HG02884 (cell line): Measurements from ENCODE around the gene THOC6.

Experiments
- ATAC-seq: cut with Tn5 transposase; IDR thresholded peaks from one replicate; pipeline ENCODE4 v1.9.1; 2021; ENCODE audit warnings: mild to moderate bottlenecking, moderate library complexity; ENCODE audit not compliant: unreplicated experiment

THOC6 gene

DNA sequence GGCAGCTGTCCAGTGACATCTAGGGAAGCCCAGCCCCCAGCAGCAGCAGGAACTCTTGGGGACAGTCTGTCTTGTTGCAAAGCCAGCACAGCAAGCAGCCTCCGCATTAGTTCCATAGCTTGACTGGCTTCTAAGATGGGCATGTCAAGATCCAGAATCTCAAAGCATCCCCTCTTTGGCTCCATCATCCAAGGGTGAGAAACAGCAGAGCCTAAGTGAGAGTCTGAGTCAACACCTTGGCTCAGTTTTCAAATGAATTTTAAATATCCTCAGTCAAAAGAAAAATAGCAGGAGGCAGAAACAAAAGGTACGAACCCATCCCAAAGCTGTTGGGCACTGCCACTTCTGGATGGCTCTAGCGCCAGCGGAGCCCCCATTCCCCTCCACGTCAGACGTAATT is 8.9 kb upstream of the THOC6 start:
- no peak for ATAC-seq

DNA sequence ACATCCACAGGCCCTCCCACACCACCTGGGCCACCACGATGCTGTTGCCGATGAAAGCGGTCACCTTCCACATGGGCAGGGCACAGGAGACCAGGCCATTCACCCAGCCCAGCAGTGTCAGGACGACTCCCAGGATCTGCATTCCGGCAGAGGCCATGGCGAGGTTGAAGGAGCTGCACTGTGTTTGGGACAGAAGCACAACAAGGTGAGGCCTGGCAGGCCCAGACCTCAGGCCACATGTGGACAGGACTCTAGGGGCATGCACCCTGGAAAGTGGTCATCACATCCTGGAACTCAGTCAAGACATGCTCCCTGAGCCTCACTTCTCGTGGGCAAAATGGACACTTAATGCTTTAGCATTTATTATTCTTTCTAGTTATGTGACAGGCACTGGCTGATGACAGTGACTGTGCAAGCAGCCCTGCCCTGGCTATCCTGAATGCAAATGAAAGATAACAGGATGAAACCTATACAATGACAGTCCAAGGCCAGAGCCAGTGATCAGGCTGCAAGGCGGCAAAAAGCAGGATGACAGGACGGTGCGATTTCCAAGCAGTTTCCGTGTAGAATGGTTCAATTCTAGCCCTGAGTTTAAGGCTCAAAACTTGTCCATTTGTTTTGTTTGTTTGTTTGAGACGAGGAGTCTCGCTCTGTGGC is 7.8 kb upstream of the THOC6 start:
- no peak for ATAC-seq

DNA sequence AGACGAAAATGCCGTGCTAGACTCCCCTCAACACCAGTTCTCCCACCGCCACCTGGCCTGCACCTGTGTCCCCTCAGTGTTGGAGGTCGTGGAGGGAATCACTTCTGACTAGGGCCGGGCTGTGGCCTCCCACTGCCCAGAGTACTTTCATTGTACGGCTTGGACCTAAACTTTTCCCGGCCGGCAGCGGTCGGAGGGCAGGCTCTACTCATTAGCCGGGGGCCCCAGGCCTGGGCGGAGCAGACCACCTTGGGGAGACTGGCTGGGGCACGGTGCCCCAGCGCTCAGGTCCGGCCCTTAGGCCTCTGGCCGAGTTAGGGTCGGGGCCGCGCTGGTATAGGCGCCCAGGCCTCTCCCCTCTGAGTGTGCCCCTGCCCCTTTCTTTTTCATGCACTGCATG is 6.5 kb upstream of the THOC6 start:
- no peak for ATAC-seq

DNA sequence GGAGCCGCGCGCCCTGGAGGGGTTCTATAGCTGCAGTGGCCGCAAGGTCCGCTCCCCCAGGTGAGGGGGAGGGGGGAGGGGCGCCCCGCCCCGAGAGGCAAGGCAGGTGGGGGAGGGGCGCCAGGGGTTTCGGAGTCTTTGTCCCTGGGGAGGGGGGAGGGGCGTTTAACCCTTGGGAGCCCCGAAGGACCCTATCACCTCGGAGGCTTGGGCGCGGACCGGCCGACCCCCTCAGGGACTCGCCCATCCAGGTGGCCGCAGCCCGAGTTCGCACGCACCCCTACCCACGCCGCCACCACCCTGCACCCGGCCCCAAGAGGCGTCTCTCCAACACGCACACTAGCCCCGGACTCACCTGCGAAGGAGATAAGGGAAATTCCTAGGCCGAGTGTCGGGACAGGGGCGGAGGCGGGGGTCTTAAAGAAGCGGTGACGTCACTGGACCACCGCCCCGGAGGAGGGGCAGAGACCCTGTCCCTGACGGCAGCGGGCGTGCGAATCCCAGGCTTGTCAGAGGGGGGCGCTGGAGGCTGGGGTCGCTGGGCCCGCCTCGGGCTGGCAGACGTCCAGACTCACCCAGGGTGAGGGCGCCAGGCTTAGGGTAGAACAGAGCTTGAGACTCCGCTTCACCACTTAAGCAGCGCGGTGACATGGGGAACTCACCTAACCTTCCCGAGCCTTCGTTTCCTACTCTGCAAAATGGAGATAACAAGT is 5.9 kb upstream of the THOC6 start, which contains the start of gene CLDN6:
TSS of gene CLDN6 (minus strand) at position 390 of the 713 bp plus-strand sequence. CDS start 2,162 bp downstream, outside the sequence.
- no peak for ATAC-seq

DNA sequence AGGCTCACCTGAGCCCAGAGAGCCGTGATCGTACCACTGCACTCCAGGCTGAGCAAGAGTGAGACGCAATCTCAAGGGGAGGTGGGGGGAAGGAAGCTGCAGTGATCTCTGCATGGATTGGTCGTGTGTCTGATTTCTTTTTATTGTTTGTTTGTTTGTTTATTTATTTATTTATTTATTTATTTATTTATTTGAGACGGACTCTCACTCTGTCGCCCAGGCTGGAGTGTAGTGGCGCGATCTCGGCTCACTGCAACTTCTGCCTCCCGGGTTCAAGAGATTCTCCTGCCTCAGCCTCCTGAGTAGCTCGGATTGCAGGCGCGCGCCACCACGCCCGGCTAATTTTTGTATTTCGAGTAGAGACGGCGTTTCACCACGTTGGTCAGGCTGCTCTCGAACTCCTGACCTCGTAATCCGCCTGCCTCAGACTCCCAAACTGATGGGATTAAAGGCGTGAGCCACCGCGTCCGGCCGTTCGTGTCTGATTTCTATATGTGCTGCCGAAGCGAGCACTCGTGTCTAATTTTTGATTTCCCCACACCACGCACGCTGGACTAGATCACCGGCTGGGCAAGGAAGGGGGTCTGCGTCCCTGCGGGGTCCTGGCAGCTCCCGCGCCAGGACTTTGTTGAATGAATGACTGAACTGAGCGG is 4.1 kb upstream of the THOC6 start:
- ATAC-seq = no peak

DNA sequence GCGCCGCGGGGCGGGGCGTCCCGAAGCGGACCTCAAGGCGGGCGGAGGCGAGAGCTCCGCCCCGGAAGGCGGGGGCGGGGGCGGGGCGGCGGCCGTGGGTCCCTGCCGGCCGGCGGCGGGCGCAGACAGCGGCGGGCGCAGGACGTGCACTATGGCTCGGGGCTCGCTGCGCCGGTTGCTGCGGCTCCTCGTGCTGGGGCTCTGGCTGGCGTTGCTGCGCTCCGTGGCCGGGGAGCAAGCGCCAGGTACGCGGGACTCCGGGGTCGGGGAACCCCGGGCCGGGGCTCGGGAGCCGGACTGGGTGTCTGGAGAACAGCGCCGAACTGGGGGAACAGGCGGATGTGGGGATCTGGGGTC is 3.6 kb upstream of the THOC6 start, which contains the start of gene TNFRSF12A:
TSS of gene TNFRSF12A (plus strand) at position 122 of the 357 bp plus-strand sequence. CDS start at position 152, 30 bp downstream.
- ATAC-seq = no peak

DNA sequence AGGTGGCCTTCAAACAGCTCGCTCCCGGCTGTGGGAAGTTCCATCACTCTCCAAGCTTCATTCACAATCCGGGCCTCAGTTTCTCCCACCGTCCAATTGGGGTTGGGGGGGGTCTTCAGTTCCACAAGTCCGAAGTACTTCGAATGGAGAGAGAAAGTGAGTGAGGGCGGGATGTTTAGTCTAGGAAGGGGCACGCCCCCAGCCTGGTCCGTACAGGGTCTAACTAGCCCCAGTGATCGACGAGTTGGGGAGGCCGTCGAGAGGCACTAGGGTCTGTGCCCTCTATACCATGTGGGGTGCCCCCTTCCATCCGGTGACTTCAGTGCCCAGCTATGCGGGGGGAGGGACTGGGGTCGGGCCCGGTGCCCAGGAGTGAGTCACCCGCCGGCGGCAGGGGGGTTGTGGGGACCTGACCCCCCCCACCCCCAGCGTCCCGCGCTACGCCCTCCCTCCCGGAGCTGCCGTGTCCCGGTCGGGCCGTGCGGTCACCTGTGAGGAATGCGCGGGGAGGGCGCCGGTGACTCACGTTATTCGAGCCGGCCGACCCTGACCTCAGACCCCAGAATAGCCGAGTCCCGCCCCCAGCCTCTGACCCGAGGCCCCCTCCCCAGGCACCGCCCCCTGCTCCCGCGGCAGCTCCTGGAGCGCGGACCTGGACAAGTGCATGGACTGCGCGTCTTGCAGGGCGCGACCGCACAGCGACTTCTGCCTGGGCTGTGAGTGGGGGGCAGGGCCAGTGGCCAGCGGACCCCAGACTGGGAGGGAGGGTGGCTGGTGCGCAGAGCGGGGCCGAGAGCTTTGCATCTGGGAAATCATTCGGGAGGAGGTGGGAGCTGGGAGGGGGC is 3.0 kb upstream of the THOC6 start:
- no peak for ATAC-seq

DNA sequence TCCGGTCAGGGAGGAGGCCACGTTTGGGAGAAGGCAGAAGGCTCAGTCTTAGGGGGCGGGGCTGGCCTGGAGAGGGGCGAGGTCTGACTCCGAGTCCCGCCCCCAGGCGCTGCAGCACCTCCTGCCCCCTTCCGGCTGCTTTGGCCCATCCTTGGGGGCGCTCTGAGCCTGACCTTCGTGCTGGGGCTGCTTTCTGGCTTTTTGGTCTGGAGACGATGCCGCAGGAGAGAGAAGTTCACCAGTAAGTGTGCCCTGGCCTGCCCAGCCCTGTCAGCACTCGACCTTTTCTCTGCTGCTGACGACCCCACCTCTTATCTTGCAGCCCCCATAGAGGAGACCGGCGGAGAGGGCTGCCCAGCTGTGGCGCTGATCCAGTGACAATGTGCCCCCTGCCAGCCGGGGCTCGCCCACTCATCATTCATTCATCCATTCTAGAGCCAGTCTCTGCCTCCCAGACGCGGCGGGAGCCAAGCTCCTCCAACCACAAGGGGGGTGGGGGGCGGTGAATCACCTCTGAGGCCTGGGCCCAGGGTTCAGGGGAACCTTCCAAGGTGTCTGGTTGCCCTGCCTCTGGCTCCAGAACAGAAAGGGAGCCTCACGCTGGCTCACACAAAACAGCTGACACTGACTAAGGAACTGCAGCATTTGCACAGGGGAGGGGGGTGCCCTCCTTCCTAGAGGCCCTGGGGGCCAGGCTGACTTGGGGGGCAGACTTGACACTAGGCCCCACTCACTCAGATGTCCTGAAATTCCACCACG is 2.2 kb upstream of the THOC6 start:
- no peak for ATAC-seq

DNA sequence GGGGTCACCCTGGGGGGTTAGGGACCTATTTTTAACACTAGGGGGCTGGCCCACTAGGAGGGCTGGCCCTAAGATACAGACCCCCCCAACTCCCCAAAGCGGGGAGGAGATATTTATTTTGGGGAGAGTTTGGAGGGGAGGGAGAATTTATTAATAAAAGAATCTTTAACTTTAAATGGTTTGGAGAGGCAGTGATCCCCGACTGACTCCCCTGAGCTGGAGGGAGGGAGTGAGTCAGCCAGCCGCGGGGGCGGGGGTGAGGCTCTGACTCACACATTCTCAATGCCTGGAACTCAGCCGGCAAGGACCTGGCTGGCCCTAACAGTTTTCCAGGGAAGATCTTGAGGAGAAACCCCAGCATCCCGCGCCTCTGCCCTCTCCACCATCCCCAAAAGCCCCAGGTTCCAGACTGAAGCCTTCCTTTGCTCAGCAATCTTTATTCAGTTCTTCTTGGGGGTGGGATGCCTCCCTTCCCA is 1.6 kb upstream of the THOC6 start:
- ATAC-seq = no peak

DNA sequence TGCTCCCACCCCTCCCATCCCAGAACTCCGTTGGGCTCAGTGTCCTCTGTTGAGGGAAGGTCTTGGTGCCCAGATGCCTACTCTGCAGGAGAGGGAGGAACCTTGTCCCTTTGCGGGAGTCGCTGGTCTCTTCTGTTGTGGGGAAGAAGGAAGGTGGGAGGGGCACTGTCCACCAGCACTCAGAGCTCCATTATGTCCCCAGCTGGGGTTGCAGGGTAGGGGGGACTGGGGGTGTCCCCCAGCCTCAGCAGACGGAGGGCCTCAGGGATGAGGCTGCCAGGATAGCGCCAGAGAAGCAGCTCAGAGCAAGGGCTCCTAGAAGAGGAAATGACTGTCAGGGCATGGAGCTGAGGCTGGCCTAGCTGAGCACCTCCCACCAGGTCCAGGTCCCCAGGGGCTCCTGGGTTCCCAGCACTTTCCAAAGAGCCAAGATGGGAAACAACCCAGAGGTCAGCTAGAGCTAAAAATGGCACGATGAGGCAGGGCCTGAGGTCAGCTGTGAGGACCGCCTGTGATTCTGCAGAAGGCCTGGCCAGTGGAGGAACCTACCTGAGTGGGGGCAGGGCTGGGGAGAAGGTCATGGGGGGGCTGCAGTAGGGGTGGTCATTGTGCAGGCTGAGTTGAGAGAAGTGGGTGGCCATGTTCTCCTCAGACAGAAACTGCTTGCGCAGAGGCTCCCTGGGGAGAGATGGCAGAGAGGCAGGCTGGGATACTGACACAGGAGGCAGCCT is 986 bp upstream of the THOC6 start:
- ATAC-seq = no peak

DNA sequence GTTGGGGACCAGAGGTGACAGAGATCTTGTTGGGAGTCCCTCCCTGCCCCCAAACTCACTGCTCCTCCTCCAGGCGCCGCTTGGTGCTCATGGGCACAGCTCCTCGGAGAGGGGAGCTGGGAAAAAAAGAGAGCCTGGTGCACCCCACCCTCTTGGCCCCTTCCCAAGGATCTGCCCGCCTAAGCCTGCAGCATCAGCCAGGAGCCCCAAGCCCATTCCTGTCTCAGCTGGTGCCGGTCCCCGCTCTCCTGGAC is 493 bp upstream of the THOC6 start:
- no peak for ATAC-seq

DNA sequence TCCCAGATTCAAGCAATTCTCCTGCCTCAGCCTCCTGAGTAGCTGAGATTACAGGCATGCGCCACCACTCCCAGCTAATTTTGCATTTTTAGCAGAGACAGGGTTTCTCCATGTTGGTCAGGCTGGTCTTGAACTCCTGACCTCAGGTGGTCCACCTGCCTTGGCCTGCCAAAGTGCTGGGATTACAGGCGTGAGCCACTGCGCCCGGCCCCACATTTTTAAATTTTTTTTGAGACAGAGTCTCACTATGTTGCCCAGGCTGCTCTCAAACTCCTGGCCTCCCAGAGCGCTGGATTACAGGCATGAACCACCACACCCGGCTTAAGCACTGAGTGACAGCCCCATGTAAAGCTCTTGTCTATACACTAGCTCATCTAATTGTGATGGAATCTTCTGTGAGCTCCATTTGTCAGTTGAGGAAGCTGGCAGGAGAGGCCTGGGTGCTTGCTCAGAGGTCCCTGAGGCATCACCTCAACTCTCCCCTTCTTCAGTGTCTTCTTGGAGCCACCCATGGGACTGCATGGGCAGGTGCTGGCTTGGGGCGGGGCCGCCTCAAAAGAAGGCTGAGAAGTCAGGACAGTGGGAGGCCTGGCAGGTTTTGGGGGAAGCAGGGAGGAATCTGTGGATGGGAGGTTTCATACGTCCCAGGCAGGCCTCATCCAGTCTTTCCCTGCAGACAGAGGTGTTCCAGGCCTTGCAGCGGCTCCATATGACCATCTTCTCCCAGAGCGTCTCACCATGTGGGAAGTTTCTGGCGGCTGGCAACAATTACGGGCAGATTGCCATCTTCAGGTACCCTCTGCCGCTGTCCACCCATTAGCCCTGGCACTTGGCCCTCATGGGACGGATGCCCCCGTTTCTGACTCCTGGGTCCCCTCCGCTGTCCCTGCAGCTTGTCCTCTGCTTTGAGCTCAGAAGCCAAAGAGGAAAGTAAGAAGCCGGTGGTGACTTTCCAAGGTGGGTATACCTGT is 1.5 kb downstream of the THOC6 start:
- no peak for ATAC-seq

DNA sequence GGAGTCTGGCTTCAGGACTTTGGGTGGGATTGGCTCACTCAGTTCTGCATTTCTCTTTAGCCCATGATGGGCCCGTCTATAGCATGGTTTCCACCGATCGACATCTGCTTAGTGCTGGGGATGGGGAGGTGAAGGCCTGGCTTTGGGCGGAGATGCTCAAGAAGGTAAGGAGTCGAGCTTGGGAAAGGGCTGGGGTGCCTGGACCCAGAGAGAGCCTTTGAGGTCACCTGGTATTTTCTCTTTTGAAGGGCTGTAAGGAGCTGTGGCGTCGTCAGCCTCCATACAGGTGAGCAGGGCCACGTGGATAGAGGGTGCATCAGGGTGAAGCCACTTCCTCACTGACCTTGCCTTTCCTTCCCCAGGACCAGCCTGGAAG is 2.2 kb downstream of the THOC6 start:
- ATAC-seq = no peak

DNA sequence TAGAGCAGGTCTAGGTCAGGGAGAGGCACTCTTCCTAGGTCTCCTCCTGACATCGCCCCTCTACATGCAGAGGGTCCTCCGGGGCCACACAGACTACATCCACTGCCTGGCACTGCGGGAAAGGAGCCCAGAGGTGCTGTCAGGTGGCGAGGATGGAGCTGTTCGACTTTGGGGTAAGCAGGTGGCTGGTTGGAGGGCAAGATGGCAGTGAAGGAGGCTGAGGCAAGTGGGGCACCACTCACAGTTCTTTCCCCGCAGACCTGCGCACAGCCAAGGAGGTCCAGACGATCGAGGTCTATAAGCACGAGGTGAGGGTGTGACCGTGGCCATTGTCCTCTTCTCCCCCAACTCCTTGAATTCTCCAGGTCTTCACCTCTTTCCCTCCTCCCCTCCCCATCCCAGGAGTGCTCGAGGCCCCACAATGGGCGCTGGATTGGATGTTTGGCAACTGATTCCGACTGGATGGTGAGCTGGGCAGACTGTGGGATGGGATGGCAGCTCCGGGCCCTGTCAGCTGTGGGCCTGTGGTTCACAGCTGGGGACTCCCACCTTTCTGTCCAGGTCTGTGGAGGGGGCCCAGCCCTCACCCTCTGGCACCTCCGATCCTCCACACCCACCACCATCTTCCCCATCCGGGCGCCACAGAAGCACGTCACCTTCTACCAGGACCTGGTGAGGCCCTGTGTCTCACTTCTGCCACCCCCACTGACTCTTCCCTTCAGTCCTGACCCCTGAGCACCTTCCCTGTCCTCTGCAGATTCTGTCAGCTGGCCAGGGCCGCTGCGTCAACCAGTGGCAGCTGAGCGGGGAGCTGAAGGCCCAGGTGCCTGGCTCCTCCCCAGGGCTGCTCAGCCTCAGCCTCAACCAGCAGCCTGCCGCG is 3.0 kb downstream of the THOC6 start:
- ATAC-seq = no peak

DNA sequence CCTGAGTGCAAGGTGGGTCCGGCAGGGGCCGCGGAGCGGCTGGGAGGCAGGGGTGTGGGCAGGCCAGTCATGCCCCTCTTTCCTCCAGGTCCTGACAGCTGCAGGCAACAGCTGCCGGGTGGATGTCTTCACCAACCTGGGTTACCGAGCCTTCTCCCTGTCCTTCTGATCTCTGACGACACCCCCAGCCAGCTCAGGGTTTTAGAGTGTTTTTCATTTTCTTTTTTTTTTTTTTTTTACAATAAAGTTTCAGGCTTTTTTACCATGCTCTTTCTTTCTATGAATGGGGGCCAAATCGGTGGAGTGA is 3.6 kb downstream of the THOC6 start:
- ATAC-seq = no peak

DNA sequence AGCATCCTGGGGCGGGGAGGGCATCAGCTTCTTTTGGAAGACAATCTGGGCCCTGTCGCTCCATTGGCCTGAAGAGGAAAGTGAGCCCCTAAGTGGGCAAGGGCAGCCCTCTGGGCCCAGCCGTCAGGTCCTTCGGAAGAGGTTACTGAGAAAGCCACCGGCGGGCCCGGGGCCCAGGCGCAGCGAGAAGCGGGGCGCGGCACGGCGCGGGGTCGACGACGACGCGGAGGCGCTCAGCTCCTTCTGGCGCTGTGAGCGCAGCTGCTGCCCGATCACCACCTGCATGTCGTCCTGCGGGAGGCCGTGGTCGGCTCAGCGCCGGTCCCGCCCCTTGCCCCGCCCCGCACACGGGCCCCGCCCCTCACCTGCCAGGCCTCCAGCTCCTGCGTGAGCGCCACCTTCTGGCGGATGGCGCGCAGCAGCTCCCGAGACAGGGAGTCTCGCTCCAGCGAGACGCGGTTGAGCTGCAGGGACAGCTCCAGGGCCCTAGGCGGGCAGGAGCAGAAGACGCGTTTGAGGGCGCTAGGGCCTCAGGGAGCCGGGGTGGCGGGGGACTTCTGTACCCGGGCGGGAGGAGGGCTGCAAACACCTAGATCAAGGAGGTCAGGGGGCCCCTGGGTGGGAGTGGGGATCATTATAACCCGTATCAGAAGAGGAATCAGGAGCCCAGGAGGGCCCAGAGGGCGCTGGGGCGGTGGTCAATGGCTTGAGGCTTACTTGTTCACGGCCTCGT is 4.3 kb downstream of the THOC6 start:
- no peak for ATAC-seq

DNA sequence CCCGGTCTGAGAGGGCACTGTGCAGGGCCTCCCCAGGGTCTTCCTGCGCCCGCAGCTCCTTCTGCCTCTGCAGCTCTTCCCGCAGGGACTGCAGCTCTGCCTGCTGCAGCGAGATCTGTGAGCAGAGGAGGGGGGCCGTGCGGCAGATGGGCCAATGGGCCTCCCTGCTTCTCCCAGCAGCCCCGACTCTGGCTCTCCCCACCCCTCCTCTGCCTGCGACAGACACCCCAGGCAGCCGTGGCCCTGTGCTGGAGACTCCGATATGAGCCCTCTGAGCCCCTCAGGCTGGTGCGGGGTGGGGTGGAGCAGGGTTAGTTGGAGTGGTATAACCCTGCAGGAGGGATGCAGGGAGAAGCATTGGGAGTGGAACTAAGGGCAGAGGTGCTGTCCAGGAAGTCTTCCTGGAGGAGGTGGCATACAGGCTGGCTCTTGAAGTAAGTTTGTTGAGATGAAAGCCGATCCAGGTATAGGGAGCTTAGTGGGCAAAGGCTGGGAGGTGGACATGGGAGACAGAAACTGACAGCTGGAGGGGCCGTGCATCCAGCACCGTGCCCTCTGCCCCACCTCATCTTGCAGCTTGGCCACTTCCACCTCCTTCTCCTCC is 5.0 kb downstream of the THOC6 start:
- ATAC-seq = no peak
